A549 (cell line): ENCODE results near the gene SPRED3. TPM values are rescaled to one million over a fixed set of nuclear protein-coding genes. Genes with fewer than 3 reads are reported as not detected.

ENCODE experiments used
- ATAC-seq, 2 experiments: fragments of 200-7000 bp in 1 of 2; fragments of >200 bp in 1 of 2; cut with Nextera tagmentation in 1 of 2; cut with Tn5 transposase in 1 of 2; 3 replicates each; pipeline versions ENCODE4 v1.8.0 to v1.9.1; 2018 to 2020; ENCODE audit warnings: mild to moderate bottlenecking in 1 of 2, moderate library complexity in 1 of 2
- CTCF ChIA-PET: fragments of 300-600 bp; sonication (Branson Sonifier 250); formaldehyde crosslinking; extraction: SDS; loops from one replicate; lab custom pipeline; 2021; ENCODE audit warnings: antibody characterized with exemption, inconsistent platforms; lab: Yijun Ruan, JAX
- POLR2A ChIA-PET: fragments of 350-600 bp; formaldehyde crosslinking; extraction: SDS; loops from one replicate; lab custom pipeline; 2021; ENCODE audit warnings: antibody characterized with exemption, inconsistent platforms; lab: Yijun Ruan, JAX
- DNase-seq, 2 experiments: peaks; one replicate each; pipeline versions ENCODE4 v3.0.0 to v3.0.0-alpha.2; 2011 to 2016; ENCODE audit warnings: low read depth in 1 of 2, low spot score in 1 of 2
- FAIRE-seq: peaks from 2 replicates; lab custom pipeline; 2011; peaks lifted over from hg19 to GRCh38; lab: Jason Lieb, UNC
- H3K27ac ChIP-seq, 2 experiments: fragments of >200 bp; sonication (Bioruptor Twin); formaldehyde crosslinking; 3 replicates each; pipeline ENCODE4 v1.5.1; 2016 to 2017
- H3K4me1 ChIP-seq: fragments of >200 bp; sonication (Bioruptor Twin); formaldehyde crosslinking; 3 replicates; pipeline ENCODE4 v1.6.1; 2016
- H3K4me2 ChIP-seq: fragments of >200 bp; sonication (Bioruptor Twin); formaldehyde crosslinking; 3 replicates; pipeline ENCODE4 v1.6.1; 2016
- H3K4me3 ChIP-seq: fragments of >200 bp; sonication (Bioruptor Twin); formaldehyde crosslinking; 3 replicates; pipeline ENCODE4 v1.5.1; 2016
- H3K9me3 ChIP-seq: fragments of >200 bp; sonication (Bioruptor Twin); formaldehyde crosslinking; 3 replicates; pipeline ENCODE4 v1.6.1; 2016
- CHD2 ChIP-seq: fragments of 150-350 bp; IDR thresholded peaks from 2 replicates; pipeline ENCODE4 v1.6.1; 2014; ENCODE audit warnings: low read length; ENCODE audit not compliant: partially characterized antibody
- CHD4 ChIP-seq: fragments of 200-600 bp; sonication (generic); IDR thresholded peaks from 2 replicates; pipeline ENCODE4 v1.6.1; 2016; ENCODE audit warnings: antibody characterized with exemption, mild to moderate bottlenecking, borderline replicate concordance
- EHMT2 ChIP-seq: fragments of 200-600 bp; sonication (generic); IDR thresholded peaks from 2 replicates; pipeline ENCODE4 v1.6.1; 2016; ENCODE audit warnings: antibody characterized with exemption, low read depth, mild to moderate bottlenecking, moderate library complexity
- EP300 ChIP-seq, 2 experiments: fragments of >200 bp; sonication (Bioruptor Twin); formaldehyde crosslinking; IDR thresholded peaks; 2 replicates in 1 of 2; 3 replicates in 1 of 2; pipeline ENCODE4 v1.6.1; 2016 to 2017
- GATA3 ChIP-seq: IDR thresholded peaks from 2 replicates; pipeline ENCODE4 v1.6.1; 2012; ENCODE audit warnings: borderline replicate concordance
- HMGXB4 ChIP-seq: fragments of 250-450 bp; sonication (Bioruptor Pico); IDR thresholded peaks from 2 replicates; pipeline ENCODE4 v1.5.0; 2021; ENCODE audit warnings: mild to moderate bottlenecking, moderate library complexity, borderline replicate concordance
- HOXB5 ChIP-seq: fragments of 250-450 bp; sonication (Bioruptor Pico); IDR thresholded peaks from 2 replicates; pipeline ENCODE4 v1.5.0; 2020; ENCODE audit warnings: mild to moderate bottlenecking, moderate library complexity
- JUNB ChIP-seq: fragments of >200 bp; sonication (Bioruptor Twin); formaldehyde crosslinking; IDR thresholded peaks from 2 replicates; pipeline ENCODE4 v1.6.1; 2016
- KDM1A ChIP-seq: fragments of 200-600 bp; sonication (generic); IDR thresholded peaks from 2 replicates; pipeline ENCODE4 v1.6.1; 2016; ENCODE audit warnings: low read depth, mild to moderate bottlenecking
- KDM5A ChIP-seq: fragments of 200-600 bp; sonication (generic); IDR thresholded peaks from 2 replicates; pipeline ENCODE4 v1.6.1; 2016; ENCODE audit warnings: antibody characterized with exemption, mild to moderate bottlenecking
- MAX ChIP-seq: IDR thresholded peaks from 2 replicates; pipeline ENCODE4 v1.6.1; 2012
- NFE2L2 ChIP-seq: fragments of 150-350 bp; conservative IDR thresholded peaks from 2 replicates; pipeline ENCODE4 v1.6.1; 2014; ENCODE audit warnings: low read length
- POLR2A ChIP-seq: IDR thresholded peaks from 2 replicates; pipeline ENCODE4 v1.6.1; 2012; ENCODE audit warnings: mild to moderate bottlenecking, low read length
- REST ChIP-seq: fragments of 200-600 bp; sonication (generic); IDR thresholded peaks from 2 replicates; pipeline ENCODE4 v1.6.1; 2016; ENCODE audit warnings: antibody characterized with exemption, mild to moderate bottlenecking, moderate library complexity
- RFX5 ChIP-seq: fragments of 450-650 bp; IDR thresholded peaks from 2 replicates; pipeline ENCODE4 v1.7.1; 2014; ENCODE audit warnings: antibody characterized with exemption, mild to moderate bottlenecking, moderate library complexity
- SMC3 ChIP-seq: fragments of >200 bp; sonication (Bioruptor Twin); formaldehyde crosslinking; IDR thresholded peaks from 3 replicates; pipeline ENCODE4 v1.6.1; 2018; ENCODE audit warnings: inconsistent platforms
- SREBF2 ChIP-seq: fragments of 450-650 bp; IDR thresholded peaks from 2 replicates; pipeline ENCODE4 v1.6.1; 2014; ENCODE audit warnings: mild to moderate bottlenecking, moderate library complexity
- TFCP2L1 ChIP-seq: fragments of 250-450 bp; sonication (Bioruptor Pico); IDR thresholded peaks from 2 replicates; pipeline ENCODE4 v1.5.0; 2021; ENCODE audit warnings: mild to moderate bottlenecking
- USF2 ChIP-seq: fragments of 450-650 bp; IDR thresholded peaks from 2 replicates; pipeline ENCODE4 v1.6.1; 2014; ENCODE audit warnings: antibody characterized with exemption
- ZC3H11A ChIP-seq: fragments of 450-650 bp; IDR thresholded peaks from 2 replicates; pipeline ENCODE4 v1.6.1; 2014; ENCODE audit warnings: antibody characterized with exemption, mild to moderate bottlenecking
- ZNF302 ChIP-seq: fragments of 250-450 bp; sonication (Bioruptor Pico); IDR thresholded peaks from 2 replicates; pipeline ENCODE4 v1.9.0; 2021; ENCODE audit warnings: inconsistent platforms, mild to moderate bottlenecking, moderate library complexity
- ZSCAN20 ChIP-seq: fragments of 250-450 bp; sonication (Bioruptor Pico); IDR thresholded peaks from 2 replicates; pipeline ENCODE4 v1.8.0; 2022; ENCODE audit warnings: mild to moderate bottlenecking, moderate library complexity
- WGBS: methylation state at CpG from one replicate; pipeline ENCODE4 v1.1.6; 2017; ENCODE audit errors: missing lambda C conversion rate; 5-methylcytosine and 5-hydroxymethylcytosine counted together
- polyA plus RNA-seq, 4 experiments: library from polyadenylated mRNA; depleted of rRNA in 3 of 4; stranded (reverse); fragments of >200 nt; fragmentation: RNase III in 1 of 4; extraction: RNeasy Plus Mini Kit Qiagen cat#74134 plus additional on column Dnase treatment in 1 of 4; gene quantifications; 2 replicates in 3 of 4; 3 replicates in 1 of 4; pipeline ENCODE4 v1.2.3, GENCODE V29; 2011 to 2017

The SPRED3 gene
- polyA plus RNA-seq, 2 of the 4 experiments (the other 2 are of a cell fraction), result 2.8 to 3.0 TPM

- TF ChIP-seq ZC3H11A (no peak), USF2 (no peak), HOXB5 (CRISPR knock-in tag) (no peak), SMC3 (no peak), JUNB (no peak)
- Histone ChIP-seq H3K9me3 (no peaks in the 10 kb centered on the region), H3K27ac (no peak overlapping the region), H3K4me2 (no peak overlapping the region), H3K4me1 (no peaks in the 10 kb centered on the region), H3K4me3 (no peak overlapping the region)
- FAIRE-seq, result no peak
- WGBS, result 75% methylated on average over 4 of the region's 4 CpGs
- DNase-seq, result no peak
- ChIA-PET POLR2A (no interaction called here), CTCF (interaction anchor here (0.6 to 3.2 kb wide), 14 partner anchors 11 to 444 kb away, joined by 3 to 15 read pairs (median 4); partner anchors contain the start of genes FAM98C, PPP1R14A and PSMD8)
- no peak for ATAC-seq
These were observed 41.7 kb upstream of the SPRED3 start for GRCh38 chr19:38346837-38347236.

- no peak for ATAC-seq
- no peak overlapping the region for H3K4me2 ChIP-seq
- no peak for DNase-seq
- TF ChIP-seq CHD4 (no peak), EHMT2 (no peak), USF2 (no peak), HMGXB4 (CRISPR knock-in tag) (no peak), ZSCAN20 (no peak)
- TF ChIP-seq, all 56 proteins: peak for 0
- H3K4me3 ChIP-seq, result no peak overlapping the region
- no peak for FAIRE-seq
- ChIA-PET CTCF (interaction anchor here (0.7 to 3.0 kb wide), 8 partner anchors 8 to 117 kb away, joined by 3 to 16 read pairs (median 3); partner anchors contain the start of genes CATSPERG and FAM98C), POLR2A (interaction anchor here (2.1 kb wide), 1 partner anchor 23 kb away, joined by 7 read pairs; the partner anchor contains the start of gene PSMD8)
- WGBS, result 64% methylated on average over 3 of the region's 3 CpGs
- no peaks in the 10 kb centered on the region for H3K9me3 ChIP-seq
- H3K27ac ChIP-seq, result no peak overlapping the region
- H3K4me1 ChIP-seq, result no peaks in the 10 kb centered on the region
These were observed 37.6 kb upstream of the SPRED3 start for GRCh38 chr19:38350883-38351282.

GRCh38 chr19:38351865-38352395 lies 36.6 kb upstream of the SPRED3 start:
- Histone ChIP-seq H3K4me1 (no peaks in the 10 kb centered on the region), H3K9me3 (no peaks in the 10 kb centered on the region), H3K4me3 (no peak overlapping the region), H3K27ac (no peak overlapping the region), H3K4me2 (no peak overlapping the region)
- 46% methylated on average over 9 of the region's 9 CpGs for WGBS
- ChIA-PET CTCF (interaction anchor here (0.6 to 3.0 kb wide), 13 partner anchors 9 to 449 kb away, joined by 3 to 16 read pairs (median 4); partner anchors contain the start of genes CATSPERG and FAM98C), POLR2A (interaction anchor here (0.9 to 2.1 kb wide), 2 partner anchors 10 to 22 kb away, joined by 4 to 7 read pairs; partner anchors contain the start of gene PSMD8)
- peak; percentile 7 for FAIRE-seq
- no peak for DNase-seq
- ATAC-seq, result peak; percentile 61 to 64; a peak in 5 of 6 replicates
- TF ChIP-seq NFE2L2 (no peak), SMC3 (no peak), KDM1A (no peak), HMGXB4 (CRISPR knock-in tag) (no peak), TFCP2L1 (CRISPR knock-in tag) (no peak), KDM5A (no peak), MAX (no peak), RFX5 (no peak), POLR2A (no peak), EP300 (IDR thresholded peaks at IDR 0.05) (no peak), REST (no peak), ZNF302 (no peak), CHD2 (no peak), SREBF2 (no peak), GATA3 (no peak)
